ENCODE data around the gene KRTAP4-11.

KRTAP4-11 gene

DNA sequence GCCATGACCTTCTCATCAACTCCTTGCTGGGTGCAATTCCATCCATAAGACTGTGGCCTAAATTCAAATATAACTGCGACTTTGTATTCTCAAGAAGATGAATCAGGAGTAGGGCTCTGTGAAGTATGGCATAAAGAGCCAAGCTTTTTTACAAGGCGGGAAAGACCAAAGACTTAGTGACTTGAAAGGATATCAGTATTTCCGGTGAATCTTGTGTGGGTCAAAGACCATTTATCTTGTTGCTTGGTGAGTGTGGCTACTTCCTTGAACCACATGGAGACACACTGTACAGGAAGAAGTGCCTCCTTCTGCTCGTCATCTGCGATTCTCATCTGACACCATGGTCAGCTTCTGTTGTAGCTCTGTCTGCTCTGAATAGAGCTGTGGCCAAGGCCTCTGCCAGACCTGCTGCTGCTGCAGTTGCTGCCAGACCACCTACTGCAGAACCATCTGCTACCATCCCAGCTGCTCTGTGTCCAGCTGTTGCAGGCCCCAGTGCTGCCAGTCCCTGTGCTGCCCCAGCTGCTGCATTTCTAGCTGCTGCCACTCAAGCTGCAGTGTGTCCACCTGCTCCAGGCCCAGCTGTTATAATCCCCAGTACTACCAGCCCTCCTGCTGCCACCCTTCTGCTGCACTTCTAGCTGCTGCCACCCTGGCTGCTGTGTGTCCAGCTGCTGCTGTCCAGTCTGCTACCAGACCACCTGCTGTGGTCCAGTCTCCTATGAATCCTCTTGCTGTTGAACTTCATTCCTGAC, 46.4 kb downstream of the KRTAP4-11 start:
- H3K27me3 ChIP-seq (ENCODE audit: control insufficient read depth, low read length), result peaks cover 5% of the 10 kb centered on the region; the same call in 1 of the 2 replicates
- H3K36me3 ChIP-seq (ENCODE audit: control insufficient read depth, low read length), result no peaks in the 10 kb centered on the region
- no peaks in the 10 kb centered on the region for H4K20me1 ChIP-seq (ENCODE audit: control insufficient read depth, insufficient read depth, low read depth, low read length)
- no peak overlapping the region for H3K27ac ChIP-seq (ENCODE audit: low read depth, low read length)
- H3K4me1 ChIP-seq (ENCODE audit: control insufficient read depth, low read length), result no peaks in the 10 kb centered on the region
- no peak overlapping the region for H3K4me3 ChIP-seq (ENCODE audit: low read length)
- no peaks in the 10 kb centered on the region for H3K9me3 ChIP-seq (ENCODE audit: control insufficient read depth, insufficient read depth, low read length)
- H3K4me2 ChIP-seq (ENCODE audit: low read length), result no peak overlapping the region
- TF ChIP-seq, protein P1, sequence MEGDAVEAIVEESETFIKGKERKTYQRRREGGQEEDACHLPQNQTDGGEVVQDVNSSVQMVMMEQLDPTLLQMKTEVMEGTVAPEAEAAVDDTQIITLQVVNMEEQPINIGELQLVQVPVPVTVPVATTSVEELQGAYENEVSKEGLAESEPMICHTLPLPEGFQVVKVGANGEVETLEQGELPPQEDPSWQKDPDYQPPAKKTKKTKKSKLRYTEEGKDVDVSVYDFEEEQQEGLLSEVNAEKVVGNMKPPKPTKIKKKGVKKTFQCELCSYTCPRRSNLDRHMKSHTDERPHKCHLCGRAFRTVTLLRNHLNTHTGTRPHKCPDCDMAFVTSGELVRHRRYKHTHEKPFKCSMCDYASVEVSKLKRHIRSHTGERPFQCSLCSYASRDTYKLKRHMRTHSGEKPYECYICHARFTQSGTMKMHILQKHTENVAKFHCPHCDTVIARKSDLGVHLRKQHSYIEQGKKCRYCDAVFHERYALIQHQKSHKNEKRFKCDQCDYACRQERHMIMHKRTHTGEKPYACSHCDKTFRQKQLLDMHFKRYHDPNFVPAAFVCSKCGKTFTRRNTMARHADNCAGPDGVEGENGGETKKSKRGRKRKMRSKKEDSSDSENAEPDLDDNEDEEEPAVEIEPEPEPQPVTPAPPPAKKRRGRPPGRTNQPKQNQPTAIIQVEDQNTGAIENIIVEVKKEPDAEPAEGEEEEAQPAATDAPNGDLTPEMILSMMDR (IDR thresholded peaks at IDR 0.05; ENCODE audit: low read depth, low read length, poor library complexity, severe bottlenecking), result no peak
- TF ChIP-seq EZH2phosphoT487 (IDR thresholded peaks at IDR 0.05; ENCODE audit: borderline replicate concordance, low read length), result no peak
- no peaks in the 10 kb centered on the region for H3F3A ChIP-seq (ENCODE audit: control insufficient read depth, insufficient read depth)
- H3K9me2 ChIP-seq (replicated peaks; ENCODE audit: control insufficient read depth, low read length), result no peaks in the 10 kb centered on the region
- no peaks in the 10 kb centered on the region for H3K79me2 ChIP-seq (ENCODE audit: control insufficient read depth, low read length)

DNA sequence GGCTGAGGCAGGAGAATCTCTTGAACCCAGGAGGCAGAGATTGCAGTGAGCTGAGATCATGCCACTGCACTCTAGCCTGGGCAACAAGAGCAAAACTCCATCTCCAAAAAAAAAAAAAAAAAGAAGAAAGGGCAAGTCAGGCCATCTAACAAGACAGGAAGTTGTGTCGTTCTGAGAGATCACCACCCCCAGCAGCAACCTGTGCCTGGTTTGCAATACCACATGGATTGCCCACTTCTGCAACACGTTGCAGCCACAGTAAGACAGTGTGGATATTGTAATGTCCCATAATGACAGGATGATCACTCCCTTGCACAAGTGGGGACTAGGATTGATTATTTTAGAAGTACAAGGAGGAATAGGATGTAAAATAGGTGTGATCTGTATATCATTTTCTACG, 49.1 kb downstream of the KRTAP4-11 start:
- Histone ChIP-seq H3K79me2 (ENCODE audit: control insufficient read depth, low read length) (no peaks in the 10 kb centered on the region), H3K4me1 (ENCODE audit: control insufficient read depth, low read length) (no peaks in the 10 kb centered on the region), H3K27me3 (ENCODE audit: control insufficient read depth, low read length) (no peaks in the 10 kb centered on the region), H3K4me2 (ENCODE audit: low read length) (no peak overlapping the region), H3K9me2 (replicated peaks; ENCODE audit: control insufficient read depth, low read length) (no peaks in the 10 kb centered on the region), H3K4me3 (ENCODE audit: low read length) (no peak overlapping the region), H3K27ac (ENCODE audit: low read depth, low read length) (no peak overlapping the region), H3K36me3 (ENCODE audit: control insufficient read depth, low read length) (no peaks in the 10 kb centered on the region), H3F3A (ENCODE audit: control insufficient read depth, insufficient read depth) (no peaks in the 10 kb centered on the region), H4K20me1 (ENCODE audit: control insufficient read depth, insufficient read depth, low read depth, low read length) (no peaks in the 10 kb centered on the region), H3K9me3 (ENCODE audit: control insufficient read depth, insufficient read depth, low read length) (no peaks in the 10 kb centered on the region)
- TF ChIP-seq, protein P1 (IDR thresholded peaks at IDR 0.05; ENCODE audit: low read depth, low read length, poor library complexity, severe bottlenecking), result no peak
- no peak for TF ChIP-seq EZH2phosphoT487 (IDR thresholded peaks at IDR 0.05; ENCODE audit: borderline replicate concordance, low read length)

DNA sequence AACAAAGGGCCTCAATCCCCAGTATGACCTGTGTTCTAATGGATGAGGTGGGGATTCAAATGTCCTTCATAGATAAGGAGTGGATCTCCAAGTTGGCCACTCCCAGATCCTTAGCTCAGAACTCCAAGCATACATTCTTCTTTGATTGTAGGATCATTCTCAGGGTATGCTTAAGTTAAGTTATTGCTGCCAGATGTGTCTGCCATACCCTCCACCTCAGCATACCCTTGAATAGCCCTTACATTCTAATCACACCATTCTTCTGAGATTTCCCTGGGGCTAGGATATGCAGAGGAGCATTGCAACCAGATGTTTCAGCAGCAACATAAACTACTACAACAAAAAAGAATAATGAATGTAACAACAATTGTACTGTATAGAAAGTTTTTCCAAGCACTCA, 50.9 kb downstream of the KRTAP4-11 start:
- TF ChIP-seq, protein P1 (IDR thresholded peaks at IDR 0.05; ENCODE audit: low read depth, low read length, poor library complexity, severe bottlenecking), result no peak
- no peak for TF ChIP-seq EZH2phosphoT487 (IDR thresholded peaks at IDR 0.05; ENCODE audit: borderline replicate concordance, low read length)
- Histone ChIP-seq H3F3A (ENCODE audit: control insufficient read depth, insufficient read depth) (no peaks in the 10 kb centered on the region), H4K20me1 (ENCODE audit: control insufficient read depth, insufficient read depth, low read depth, low read length) (no peaks in the 10 kb centered on the region), H3K9me3 (ENCODE audit: control insufficient read depth, insufficient read depth, low read length) (no peaks in the 10 kb centered on the region), H3K4me2 (ENCODE audit: low read length) (no peak overlapping the region), H3K27me3 (ENCODE audit: control insufficient read depth, low read length) (no peaks in the 10 kb centered on the region), H3K36me3 (ENCODE audit: control insufficient read depth, low read length) (no peaks in the 10 kb centered on the region), H3K9me2 (replicated peaks; ENCODE audit: control insufficient read depth, low read length) (no peaks in the 10 kb centered on the region), H3K79me2 (ENCODE audit: control insufficient read depth, low read length) (no peaks in the 10 kb centered on the region), H3K4me3 (ENCODE audit: low read length) (no peak overlapping the region), H3K4me1 (ENCODE audit: control insufficient read depth, low read length) (no peaks in the 10 kb centered on the region), H3K27ac (ENCODE audit: low read depth, low read length) (no peak overlapping the region)

All from DOHH2 (cell line).